Prostate gland (tissue), 2 donors: ENCODE results near the gene KIAA1671.

ENCODE experiments used
- CTCF ChIP-seq, 4 experiments: fragments of 200-600 bp in 2 of 4; fragments of 450-650 bp in 2 of 4; sonication (generic) in 2 of 4; IDR thresholded peaks; 1 replicate in 3 of 4; 2 replicates in 1 of 4; pipeline ENCODE4 v1.5.1; 2016 to 2019; ENCODE audit warnings: antibody characterized with exemption in 4 of 4, mild to moderate bottlenecking in 2 of 4, moderate library complexity in 2 of 4
- POLR2A ChIP-seq: fragments of 450-650 bp; IDR thresholded peaks from one replicate; pipeline ENCODE4 v1.6.1; 2016; ENCODE audit warnings: antibody characterized with exemption, mild to moderate bottlenecking

GRCh38 chr22:25113316-25113721 lies 160.8 kb downstream of the KIAA1671 start:
- TF ChIP-seq CTCF (IDR thresholded peaks at IDR 0.05) = no peak
- TF ChIP-seq POLR2A = no peak
